GM12864 (cell line): ENCODE measurements around the gene FBXL13.
"Not testable (repeated sequence)": the region's sequence is repeated elsewhere in the genome, so short reads cannot be mapped to it uniquely, and the experiment has no call there.

Experiments used
- DNase-seq: peaks from one replicate; pipeline ENCODE4 v3.0.0-alpha.2; 2011; ENCODE audit warnings: low read depth
- H3K4me3 ChIP-seq: 2 replicates; pipeline ENCODE4 v1.5.1; 2011; ENCODE audit warnings: mild to moderate bottlenecking, low read depth, low read length, control low read depth
- CTCF ChIP-seq: IDR thresholded peaks from 2 replicates; pipeline ENCODE4 v1.5.1; 2011; ENCODE audit warnings: low read depth, mild to moderate bottlenecking, moderate library complexity, low read length, control low read depth, inconsistent platforms; ENCODE audit errors: missing control alignments

FBXL13 gene

GRCh38 chr7:103001210-103001609 lies 73.4 kb downstream of the FBXL13 start:
- no peak for DNase-seq
- no peak for TF ChIP-seq CTCF
- no peak overlapping the region for H3K4me3 ChIP-seq

GRCh38 chr7:102996957-102997356 lies 77.6 kb downstream of the FBXL13 start:
- no peak for TF ChIP-seq CTCF
- no peak overlapping the region for H3K4me3 ChIP-seq
- DNase-seq, result no peak

- DNase-seq, H3K4me3 ChIP-seq: not testable (repeated sequence)
Observed at GRCh38 chr7:102995609-102996008, 79.0 kb downstream of the FBXL13 start.

GRCh38 chr7:102994567-102994966 lies 80.0 kb downstream of the FBXL13 start:
- no peak for TF ChIP-seq CTCF
- no peak overlapping the region for H3K4me3 ChIP-seq
- no peak for DNase-seq

- TF ChIP-seq CTCF, result no peak
Observed at GRCh38 chr7:102993718-102994029, 80.9 kb downstream of the FBXL13 start.

GRCh38 chr7:102992938-102993717 lies 81.5 kb downstream of the FBXL13 start:
- DNase-seq, result no peak
- no peak for TF ChIP-seq CTCF

More at GRCh38 chr7:102993718-102994029, 80.9 kb downstream of the FBXL13 start:
- no peak overlapping the region for H3K4me3 ChIP-seq
- DNase-seq, result no peak

GRCh38 chr7:102992509-102992937 lies 82.1 kb downstream of the FBXL13 start:
- no peak overlapping the region for H3K4me3 ChIP-seq
- TF ChIP-seq CTCF, result no peak
- no peak for DNase-seq

More at GRCh38 chr7:102992938-102993717, 81.5 kb downstream of the FBXL13 start:
- H3K4me3 ChIP-seq, result no peak overlapping the region
